ENCODE measurements around the gene RPL29. TPM values are rescaled to one million over a fixed set of nuclear protein-coding genes. Genes with fewer than 3 reads are reported as not detected.
"Not testable (repeated sequence)": the region's sequence is repeated elsewhere in the genome, so short reads cannot be mapped to it uniquely, and the experiment has no call there.

Gene RPL29
- total RNA-seq, 2 donors from 2014 or later = 370 to 792 TPM

DNA sequence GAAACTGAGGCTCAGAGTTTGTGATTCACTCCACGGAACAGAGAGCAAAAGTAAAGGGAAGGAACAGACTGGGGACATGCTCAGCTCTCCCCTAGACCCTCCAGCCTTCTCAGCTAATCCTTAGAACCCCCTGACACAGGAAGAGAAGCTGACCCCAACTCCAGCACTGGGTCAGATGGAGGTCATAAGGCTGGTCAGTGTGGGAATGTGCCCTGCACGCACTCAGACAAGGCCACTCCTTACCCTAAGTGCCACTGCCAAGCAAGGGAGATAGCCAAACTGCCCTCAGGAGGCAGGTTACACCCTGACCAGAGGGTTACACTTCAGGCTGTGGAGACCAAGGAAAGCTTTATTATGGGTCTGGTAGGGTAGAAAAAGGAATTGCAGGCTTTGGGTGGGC lies 1.2 kb downstream of the RPL29 start:
- peak overlapping the region in 1 of 2 donors; percentile 98 for H3K4me3 ChIP-seq
- TF ChIP-seq, protein P1, sequence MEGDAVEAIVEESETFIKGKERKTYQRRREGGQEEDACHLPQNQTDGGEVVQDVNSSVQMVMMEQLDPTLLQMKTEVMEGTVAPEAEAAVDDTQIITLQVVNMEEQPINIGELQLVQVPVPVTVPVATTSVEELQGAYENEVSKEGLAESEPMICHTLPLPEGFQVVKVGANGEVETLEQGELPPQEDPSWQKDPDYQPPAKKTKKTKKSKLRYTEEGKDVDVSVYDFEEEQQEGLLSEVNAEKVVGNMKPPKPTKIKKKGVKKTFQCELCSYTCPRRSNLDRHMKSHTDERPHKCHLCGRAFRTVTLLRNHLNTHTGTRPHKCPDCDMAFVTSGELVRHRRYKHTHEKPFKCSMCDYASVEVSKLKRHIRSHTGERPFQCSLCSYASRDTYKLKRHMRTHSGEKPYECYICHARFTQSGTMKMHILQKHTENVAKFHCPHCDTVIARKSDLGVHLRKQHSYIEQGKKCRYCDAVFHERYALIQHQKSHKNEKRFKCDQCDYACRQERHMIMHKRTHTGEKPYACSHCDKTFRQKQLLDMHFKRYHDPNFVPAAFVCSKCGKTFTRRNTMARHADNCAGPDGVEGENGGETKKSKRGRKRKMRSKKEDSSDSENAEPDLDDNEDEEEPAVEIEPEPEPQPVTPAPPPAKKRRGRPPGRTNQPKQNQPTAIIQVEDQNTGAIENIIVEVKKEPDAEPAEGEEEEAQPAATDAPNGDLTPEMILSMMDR (IDR thresholded peaks at IDR 0.05) = no peak
- TF ChIP-seq POLR2A (IDR thresholded peaks at IDR 0.05) = no peak

GRCh38 chr3:51993657-51994056 lies 2.0 kb downstream of the RPL29 start:
- intact Hi-C loops (cut with DNase I) = loop anchor here (10.0 kb wide), 1 partner anchor 49 kb away; the partner anchor contains the start of genes PARP3 and RRP9
- peaks cover 35% of the 10 kb centered on the region for H3K4me1 ChIP-seq
- H3K9me3 ChIP-seq, H3K27me3 ChIP-seq, ATAC-seq, H3K4me3 ChIP-seq, DNase-seq, H3K27ac ChIP-seq: not testable (repeated sequence)
- peaks cover 0 to 14% of the 10 kb centered on the region in 2 donors for H3K36me3 ChIP-seq (replicated peaks in 1 of 2; ENCODE audit: insufficient read depth in 1 of 2, low read depth in 2 of 2)
- WGBS, 2 donors = 70% methylated on average over 10 of the region's 13 CpGs; no CpG with 5 or more reads in 1 of the 2 donors

More for the DNA sequence above, 1.2 kb downstream of the RPL29 start:
- peaks cover 0 to 14% of the 10 kb centered on the region in 2 donors for H3K36me3 ChIP-seq (replicated peaks in 1 of 2; ENCODE audit: insufficient read depth in 1 of 2, low read depth in 2 of 2)
- DNase-seq = no peak
- no peaks in the 10 kb centered on the region for H3K27me3 ChIP-seq
- ATAC-seq = no peak
- H3K9me3 ChIP-seq = no peaks in the 10 kb centered on the region
- peak overlapping the region in 3 of 4 donors; percentile 84 to 93 (median 92) for H3K27ac ChIP-seq
- H3K4me1 ChIP-seq = peaks cover 35% of the 10 kb centered on the region
- intact Hi-C loops (cut with DNase I) = loop anchor here (10.0 kb wide), 1 partner anchor 50 kb away; the partner anchor contains the start of genes PARP3 and RRP9
- WGBS, 2 donors = 57 to 62% methylated on average over 2 of the region's 2 CpGs

DNA sequence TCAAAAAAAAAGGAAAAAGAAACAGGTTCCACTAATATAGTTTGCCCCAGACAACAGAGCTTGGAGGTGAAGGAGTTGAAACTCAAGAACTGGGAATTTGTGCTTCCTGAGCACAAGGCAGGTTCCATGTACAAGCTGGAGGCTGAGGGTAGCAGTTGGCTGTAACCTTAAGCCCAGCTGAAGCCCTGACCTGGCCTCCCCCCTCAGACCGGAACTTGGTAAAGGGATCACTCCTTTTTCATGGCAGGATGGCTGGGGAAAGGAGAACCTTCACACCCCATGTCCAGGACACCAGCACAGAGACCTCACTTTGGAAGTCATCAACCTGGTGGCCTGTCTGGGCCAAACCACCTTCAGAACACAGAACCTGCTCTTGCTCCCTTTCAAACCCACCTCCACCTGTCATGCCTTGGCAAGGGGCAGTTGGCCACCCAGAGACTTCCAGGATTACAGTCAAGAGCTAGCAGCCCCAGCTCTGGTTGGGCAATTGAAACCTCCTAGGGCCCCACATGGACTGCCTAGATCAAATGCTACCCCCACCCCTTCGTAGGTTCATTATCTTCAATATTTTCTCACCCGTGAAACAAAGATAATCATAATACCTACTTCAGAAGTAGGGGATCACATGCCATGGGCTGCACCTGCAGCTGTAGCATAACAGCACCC lies 3.5 kb downstream of the RPL29 start:
- H3K4me1 ChIP-seq = peaks cover 31% of the 10 kb centered on the region
- WGBS, 2 donors = 44 to 71% methylated on average over 2 to 3 of the region's 3 CpGs
- ATAC-seq (no peak), DNase-seq (no peak)
- H3K36me3 ChIP-seq (replicated peaks in 1 of 2; ENCODE audit: insufficient read depth in 1 of 2, low read depth in 2 of 2) = peaks cover 0 to 14% of the 10 kb centered on the region in 2 donors
- no peaks in the 10 kb centered on the region for H3K9me3 ChIP-seq
- no peak overlapping the region for H3K27ac ChIP-seq
- H3K27me3 ChIP-seq = no peaks in the 10 kb centered on the region
- no peak overlapping the region for H3K4me3 ChIP-seq
- intact Hi-C loops (cut with DNase I) = loop anchor here (10.0 kb wide), 1 partner anchor 47 kb away; the partner anchor contains the start of genes PARP3 and RRP9
- no peak for TF ChIP-seq POLR2A (IDR thresholded peaks at IDR 0.05)
- TF ChIP-seq, protein P1 (IDR thresholded peaks at IDR 0.05) = no peak

DNA sequence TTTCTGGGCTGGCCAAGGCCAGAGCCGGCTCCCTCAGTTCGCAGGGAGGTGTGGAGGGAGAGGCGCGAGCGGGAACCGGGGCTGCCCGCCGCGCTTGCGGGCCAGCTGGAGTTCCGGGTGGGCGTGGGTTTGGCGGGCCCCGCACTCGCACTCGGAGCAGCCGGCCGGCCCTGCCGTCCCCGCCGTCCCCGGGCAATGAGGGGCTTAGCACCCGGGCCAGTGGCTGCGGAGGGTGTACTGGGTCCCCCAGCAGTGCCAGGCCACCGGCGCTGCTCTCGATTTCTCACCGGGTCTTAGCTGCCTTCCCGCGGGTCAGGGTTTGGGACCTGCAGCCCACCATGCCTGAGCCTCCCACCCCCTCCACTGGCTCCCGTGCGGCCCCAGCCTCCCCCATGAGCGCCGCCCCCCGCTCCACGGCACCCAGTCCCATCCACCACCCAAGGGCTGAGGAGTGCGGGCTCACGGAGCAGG lies 5.2 kb downstream of the RPL29 start:
- not testable (repeated sequence) for ATAC-seq, H3K27me3 ChIP-seq, H3K27ac ChIP-seq, H3K9me3 ChIP-seq, DNase-seq, H3K4me3 ChIP-seq
- 89 to 96% methylated on average over 13 to 27 of the region's 38 CpGs for WGBS, 2 donors
- intact Hi-C loops (cut with DNase I) = loop anchor here (10.0 kb wide), 1 partner anchor 46 kb away; the partner anchor contains the start of genes PARP3 and RRP9
- Histone ChIP-seq H3K4me1 (peaks cover 31% of the 10 kb centered on the region), H3K36me3 (replicated peaks in 1 of 2; ENCODE audit: insufficient read depth in 1 of 2, low read depth in 2 of 2) (peaks cover 0 to 14% of the 10 kb centered on the region in 2 donors)

GRCh38 chr3:51988286-51989146 lies 7.2 kb downstream of the RPL29 start:
- H3K27me3 ChIP-seq = no peaks in the 10 kb centered on the region
- no peak for ATAC-seq
- DNase-seq = no peak
- H3K36me3 ChIP-seq (replicated peaks in 1 of 2; ENCODE audit: insufficient read depth in 1 of 2, low read depth in 2 of 2) = peaks cover 0 to 4% of the 10 kb centered on the region in 2 donors
- H3K9me3 ChIP-seq = no peaks in the 10 kb centered on the region
- intact Hi-C loops (cut with DNase I) = no loop called here
- 72 to 75% methylated on average over 9 to 15 of the region's 15 CpGs for WGBS, 2 donors
- H3K27ac ChIP-seq = no peak overlapping the region
- H3K4me3 ChIP-seq = no peak overlapping the region
- peaks cover 22% of the 10 kb centered on the region for H3K4me1 ChIP-seq
- TF ChIP-seq, protein P1 (IDR thresholded peaks at IDR 0.05) = no peak
- no peak for TF ChIP-seq POLR2A (IDR thresholded peaks at IDR 0.05)

Data from body of pancreas (tissue), 4 donors.